Islet precursor cell (in vitro differentiated cells): Measurements from ENCODE around the gene COL25A1.

Experiments used
- DNase-seq: peaks from one replicate; pipeline ENCODE4 v3.0.0-alpha.2; 2018

Gene COL25A1

DNA sequence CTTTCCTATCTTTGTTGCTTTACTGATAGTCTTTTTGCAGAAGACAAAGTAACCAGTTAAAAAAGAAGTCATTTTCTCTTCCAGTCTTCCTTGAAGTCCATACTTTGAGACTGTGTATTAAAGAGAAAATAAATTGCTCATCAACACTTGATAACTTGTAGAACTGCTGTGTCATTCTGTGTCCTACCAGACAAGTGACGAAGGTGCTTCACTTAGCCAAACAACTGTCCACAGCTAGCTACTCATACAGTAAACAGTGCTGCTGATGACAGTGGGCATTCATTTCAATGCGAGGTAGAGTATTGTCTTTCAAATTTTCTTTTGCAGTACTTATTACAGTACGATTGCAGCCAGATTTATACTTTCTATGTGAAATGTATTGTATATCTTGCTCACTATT lies 11.5 kb downstream of the COL25A1 start:
- no peak for DNase-seq

DNA sequence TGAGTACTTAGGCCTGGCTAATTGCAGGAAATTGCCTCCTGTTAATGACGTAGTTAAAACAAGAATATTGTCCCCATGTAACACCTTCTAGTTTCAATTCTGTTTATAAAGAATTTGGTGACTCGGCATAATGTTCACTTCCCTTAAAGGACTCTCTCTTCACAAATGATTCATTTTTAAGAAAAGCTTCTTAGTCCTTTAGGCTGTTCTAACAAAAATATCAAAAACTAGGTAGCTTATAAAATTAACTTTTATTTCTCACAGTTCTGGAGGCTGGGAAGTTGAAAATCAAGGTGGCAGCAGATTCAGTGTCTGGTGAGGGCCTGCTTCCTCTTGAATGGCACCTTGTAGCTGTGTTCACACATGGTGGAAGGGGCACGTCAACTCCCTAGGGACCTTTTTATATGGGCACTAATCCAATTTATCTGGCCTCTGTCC lies 23.8 kb downstream of the COL25A1 start:
- no peak for DNase-seq

DNA sequence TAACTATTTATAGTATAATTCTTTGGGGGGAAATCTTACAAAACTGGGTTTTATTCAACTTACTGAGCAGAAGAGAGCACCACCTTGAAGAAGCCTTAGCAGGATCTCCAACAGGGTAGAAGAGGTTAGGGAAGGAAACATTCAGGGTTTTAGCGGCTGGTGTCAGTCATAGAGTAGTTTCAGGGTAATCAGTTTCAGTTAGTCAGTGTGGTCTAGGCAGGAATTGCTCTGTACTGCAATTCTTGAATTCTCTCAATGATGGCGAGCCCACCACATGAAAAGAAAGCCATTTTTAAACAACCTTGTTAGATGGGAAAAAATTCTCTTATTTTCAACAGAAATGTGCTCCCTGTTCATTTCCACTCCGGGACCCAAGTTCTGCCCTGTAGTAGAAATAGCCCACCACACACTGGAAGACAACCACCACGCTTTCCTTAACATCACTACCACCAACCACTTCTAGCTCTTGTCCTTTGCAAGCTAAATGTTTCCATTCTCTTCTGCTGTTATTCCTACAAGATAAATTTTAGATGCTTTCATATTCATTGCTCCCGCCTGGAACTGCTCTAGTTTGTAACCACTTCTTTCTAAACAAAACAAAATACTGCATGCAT lies 25.9 kb downstream of the COL25A1 start:
- no peak for DNase-seq

DNA sequence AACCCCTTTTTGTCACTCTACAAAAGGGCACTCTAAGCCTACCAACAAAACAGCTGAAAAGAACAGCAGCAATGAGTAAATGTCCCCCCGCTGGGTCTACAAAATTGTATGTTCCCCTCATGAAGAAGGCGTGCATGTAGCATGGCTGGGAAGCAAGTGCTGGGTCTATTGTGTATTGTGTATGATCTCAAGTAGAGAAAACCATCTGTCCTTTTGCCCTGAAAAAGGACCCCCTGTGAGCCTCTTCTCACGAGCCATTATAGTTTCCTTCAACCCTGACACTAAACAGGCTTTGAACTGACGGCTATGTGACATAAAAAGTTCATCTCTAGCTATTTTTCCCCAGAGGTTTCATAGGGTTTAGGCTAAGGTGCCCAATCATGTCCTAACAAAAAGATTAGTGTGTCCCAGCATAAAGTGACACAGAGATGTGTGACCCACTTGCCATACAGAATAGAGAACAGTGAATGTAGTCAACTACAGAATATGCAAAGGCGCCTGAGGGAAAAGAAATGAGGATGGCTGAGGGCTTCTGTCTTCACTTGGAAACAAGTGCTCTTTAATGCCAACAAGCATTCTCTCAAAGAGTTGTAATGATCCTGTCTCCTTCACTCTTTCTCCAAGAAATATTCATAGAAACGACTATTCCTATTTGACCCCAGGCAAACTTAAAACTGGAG lies 27.3 kb downstream of the COL25A1 start:
- no peak for DNase-seq

DNA sequence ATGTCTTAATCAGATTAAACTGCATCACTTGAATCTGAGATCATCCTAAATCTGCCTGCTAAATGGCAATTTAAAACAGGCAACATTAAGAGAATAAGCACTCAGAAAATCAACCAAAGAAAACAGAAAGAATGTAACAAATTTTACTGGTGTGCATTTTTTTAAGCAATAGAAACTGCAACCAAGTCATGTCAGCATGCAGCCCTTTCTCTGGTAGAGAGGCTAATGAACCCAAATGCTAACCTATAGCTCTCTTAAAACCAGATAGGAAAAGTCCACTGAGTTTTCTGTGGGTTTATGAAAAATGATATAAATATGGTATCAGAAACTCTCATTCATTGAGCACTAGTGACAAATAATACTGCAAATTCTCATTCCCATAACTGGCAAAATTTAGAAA lies 35.6 kb downstream of the COL25A1 start:
- no peak for DNase-seq

DNA sequence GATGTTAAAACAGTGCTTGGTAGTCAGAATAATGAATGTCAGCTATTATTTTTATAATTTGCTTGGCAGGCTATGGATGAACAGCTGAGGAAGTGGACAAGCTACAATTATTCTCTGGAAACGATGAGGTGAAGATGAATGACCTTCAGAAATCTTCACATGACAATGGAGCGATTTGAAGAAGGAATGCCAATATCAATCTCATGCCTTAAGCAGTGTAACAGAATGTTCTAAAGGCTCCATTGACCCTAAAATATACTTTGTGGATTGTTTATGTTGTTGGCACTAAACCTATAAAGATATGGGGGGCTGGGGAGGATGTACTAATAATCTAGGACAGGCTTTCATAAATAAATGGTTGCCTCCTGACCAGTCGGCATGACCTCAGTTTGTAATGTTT lies 36.2 kb downstream of the COL25A1 start:
- no peak for DNase-seq

DNA sequence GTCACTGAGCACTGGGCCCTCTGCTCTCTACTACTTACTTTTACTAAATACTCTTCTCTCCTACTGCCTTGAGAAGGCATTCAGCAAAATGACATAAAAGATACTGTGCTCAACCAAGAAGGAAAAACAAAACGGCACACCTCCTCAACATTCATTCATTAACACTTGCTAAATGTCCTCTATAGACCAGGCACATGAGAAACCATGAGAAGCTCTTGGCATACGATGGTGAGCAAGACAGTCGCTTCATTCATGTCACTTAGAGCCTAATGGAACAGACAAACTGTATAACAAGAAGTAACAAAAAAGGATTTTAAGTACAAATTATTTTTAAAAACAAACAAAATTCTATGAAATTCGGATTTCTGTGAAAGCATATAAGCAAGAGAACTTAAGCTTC lies 38.7 kb downstream of the COL25A1 start:
- DNase-seq, result no peak

DNA sequence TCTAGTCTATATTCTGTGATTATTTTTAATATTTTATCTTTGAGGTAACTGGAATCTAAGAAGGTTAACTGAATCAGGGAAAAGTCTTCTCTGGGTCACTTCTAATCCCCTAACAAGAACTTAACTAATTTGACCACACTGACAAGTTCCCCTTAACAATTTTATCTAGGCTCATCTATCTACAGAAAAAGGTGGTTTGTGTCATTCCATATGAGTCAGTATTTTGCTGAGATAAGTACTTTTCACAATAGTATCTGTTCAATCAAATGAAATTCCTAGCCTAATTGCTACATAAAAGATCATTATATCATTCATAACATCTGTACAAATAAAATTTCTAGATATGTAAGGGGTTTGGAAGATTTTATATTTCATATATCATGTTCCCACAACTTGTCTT lies 45.6 kb downstream of the COL25A1 start:
- no peak for DNase-seq

DNA sequence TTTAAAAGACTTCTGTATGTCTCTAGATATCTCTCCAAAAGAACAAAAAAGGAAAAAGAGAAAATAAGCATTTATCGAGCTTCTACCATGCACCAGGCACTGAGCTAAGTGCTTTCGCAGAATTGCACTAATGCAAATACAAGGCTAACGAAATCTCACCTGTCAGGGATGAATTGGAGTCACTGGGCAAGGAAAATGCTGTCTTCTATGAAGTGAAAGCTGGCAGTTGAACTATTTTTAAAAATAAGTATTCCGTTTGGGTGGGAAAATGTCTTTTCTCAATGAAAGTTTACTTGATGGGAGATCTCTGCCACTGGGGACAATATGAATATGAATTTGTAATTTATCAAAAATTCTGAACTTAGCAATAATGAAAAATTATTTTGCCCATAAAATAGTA lies 47.6 kb downstream of the COL25A1 start:
- DNase-seq, result no peak

DNA sequence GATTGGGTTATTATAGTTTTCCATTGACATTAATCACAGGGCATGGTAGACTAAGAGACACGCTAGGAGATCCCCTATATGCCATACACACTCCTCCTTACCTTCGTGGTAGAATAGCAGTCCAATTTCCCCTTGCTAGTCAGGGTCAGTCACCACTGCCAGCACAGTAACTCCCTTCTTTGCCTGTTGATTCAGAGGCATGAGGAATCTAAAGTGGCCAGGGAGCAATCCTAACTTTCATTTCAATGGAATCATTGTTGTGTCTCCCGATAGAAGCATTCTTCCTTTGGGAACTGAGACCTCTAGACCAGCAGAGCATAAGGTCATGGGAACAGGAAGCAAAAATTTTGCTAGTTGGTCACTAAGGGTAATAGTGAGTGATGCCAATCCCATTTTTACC lies 51.1 kb downstream of the COL25A1 start:
- peak; percentile 67 for DNase-seq

DNA sequence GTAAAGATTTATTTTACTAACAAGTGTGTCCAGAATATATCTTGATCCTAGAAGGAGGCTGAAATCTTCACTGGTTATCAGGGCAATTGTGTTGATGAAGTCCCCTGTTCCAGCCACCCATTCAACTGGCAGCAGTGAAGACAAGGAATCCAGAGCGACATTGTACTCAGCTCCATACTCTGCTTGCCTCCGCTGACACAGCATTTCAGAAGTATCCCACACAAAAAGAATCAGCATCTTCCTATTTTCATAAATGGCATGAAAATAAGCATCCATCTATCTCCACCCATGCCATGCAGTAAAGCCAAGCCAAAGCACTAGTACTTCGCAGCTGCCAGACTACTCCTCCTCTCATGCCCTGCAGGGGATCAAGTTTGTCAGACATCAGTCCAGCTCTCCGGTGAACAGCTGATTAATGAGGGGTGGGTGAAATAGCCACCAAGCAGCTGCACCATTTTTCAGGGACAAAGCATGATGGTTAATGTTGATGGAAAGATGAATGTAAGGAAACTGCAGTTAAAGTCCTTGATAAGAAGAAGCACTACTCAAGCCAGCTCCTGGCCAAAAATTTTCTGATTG lies 54.0 kb downstream of the COL25A1 start:
- DNase-seq, result no peak

DNA sequence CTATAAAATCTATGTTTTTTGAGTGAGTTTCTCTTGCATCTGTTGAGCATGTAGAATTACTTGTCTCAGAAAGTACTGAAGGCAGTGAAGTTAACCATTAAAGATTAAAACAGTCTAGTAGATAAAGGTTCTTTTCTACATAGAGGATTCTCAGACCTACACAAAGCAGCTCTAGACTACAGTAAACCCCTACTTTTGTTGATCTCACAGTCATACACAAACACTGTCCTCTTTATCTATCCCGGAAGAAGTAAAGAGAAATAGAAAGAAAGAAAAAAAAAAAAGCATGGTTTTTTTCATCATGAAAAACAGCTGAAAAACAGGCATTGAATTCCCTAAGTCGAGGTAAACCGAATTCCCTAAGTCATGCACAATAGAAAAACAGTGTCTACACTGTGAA lies 58.6 kb downstream of the COL25A1 start:
- no peak for DNase-seq

DNA sequence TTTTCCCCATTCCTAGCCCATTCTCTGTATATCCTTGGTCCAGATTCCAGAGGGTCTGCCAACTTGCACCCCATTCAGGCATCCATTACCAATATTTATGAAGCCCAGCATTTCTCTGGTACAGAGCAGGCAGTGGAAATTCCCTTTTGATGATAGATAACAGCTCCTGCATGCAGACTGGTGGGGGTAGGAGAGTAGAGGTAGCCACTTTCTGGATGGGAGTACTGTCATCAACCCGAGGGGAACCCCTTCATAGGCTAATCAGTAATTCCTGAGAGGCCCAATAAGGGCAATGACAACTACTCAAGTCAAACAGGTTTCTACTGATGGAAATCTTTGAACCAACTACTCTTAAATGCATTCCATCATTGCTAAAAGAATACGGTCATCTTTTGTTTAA lies 63.7 kb downstream of the COL25A1 start:
- DNase-seq, result no peak

DNA sequence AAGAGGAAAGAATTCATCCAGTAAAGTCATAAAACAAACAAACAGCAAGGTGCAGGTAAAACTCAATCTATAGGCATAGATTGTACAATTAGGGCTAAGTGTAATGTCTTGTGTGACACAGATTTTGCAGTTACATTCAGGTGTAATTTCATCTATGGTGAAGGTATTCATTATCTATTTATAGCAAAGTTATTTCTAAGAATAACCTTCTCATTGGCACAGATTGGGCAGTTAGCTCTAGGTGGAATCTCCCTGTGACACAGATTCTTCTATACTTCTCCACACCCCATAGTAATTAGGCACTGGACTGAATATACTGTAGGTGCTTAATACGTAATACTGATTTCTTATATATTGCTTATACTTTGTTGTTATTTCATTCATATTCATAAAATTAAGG lies 66.8 kb downstream of the COL25A1 start:
- no peak for DNase-seq

DNA sequence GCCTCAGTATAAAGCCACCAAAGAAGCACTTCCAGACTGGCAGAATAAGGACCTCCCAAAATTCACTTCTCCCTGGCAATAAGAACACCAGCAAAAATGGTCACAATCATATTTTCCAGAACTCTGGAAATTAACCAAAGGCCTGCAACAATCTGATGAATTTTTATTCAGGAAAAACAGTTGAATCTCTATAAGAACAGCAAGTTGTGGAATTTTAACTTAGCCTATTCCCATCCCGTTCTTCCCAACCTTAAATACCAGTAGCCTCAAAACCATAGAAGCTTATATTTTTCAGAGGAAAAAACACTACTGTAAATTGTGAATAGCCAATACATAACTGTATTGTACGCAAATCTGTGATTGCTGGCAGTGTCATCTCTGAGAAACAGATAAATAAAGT lies 67.9 kb downstream of the COL25A1 start:
- DNase-seq, result no peak

DNA sequence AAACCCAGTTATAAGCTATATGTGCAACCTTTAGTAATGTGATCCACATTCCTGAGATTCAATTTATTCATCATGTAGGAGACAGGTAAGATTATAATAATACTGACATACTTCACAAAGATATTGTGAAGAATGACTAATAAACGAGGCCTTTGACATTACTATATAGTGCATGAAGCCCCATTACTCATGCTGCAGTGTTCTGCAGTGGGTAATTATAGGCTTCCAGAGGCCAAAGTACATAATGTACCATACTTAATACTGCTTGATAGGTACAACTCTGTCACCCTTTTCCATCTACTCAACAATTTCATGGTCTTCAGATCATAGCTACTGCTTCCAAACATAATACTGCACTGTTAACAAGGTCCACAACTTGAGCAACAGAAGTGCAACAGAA lies 68.9 kb downstream of the COL25A1 start:
- DNase-seq, result no peak

DNA sequence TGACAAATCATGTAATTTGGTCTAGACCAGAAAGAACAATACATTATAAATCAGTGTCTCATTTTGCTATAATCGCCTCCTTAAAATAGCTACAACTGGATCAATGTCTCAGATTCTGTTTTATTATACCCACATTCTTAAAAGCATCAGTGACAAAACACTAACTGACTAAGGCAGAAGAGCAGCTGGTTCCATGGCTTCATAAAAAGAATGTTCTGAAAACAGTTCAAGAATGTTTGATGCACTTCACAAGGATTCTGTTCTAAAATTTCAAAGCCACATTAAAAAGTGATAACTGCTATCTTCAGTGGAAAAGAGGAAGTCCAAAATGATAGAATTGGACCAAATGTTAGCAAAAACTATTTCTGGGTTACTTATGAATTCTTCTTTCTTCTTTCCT lies 69.8 kb downstream of the COL25A1 start:
- no peak for DNase-seq

DNA sequence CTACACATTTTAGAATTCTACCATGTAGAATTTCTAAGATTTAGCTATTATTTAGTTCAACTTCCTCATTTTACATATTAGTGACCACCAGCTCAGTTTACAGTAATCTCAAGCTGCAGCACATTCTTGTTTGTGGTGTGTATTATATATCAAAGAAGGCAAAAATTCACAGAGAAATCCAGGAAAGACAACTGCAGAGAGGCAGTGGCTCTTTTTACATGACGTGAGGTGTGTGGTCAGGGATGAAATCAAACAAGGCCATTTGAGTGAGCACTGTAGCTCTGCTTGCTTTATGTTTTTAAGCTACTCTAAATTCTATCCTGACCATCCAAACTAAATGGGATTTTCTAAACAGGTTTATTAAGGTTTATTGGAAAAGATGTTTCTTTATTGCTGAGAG lies 71.1 kb downstream of the COL25A1 start:
- no peak for DNase-seq

DNA sequence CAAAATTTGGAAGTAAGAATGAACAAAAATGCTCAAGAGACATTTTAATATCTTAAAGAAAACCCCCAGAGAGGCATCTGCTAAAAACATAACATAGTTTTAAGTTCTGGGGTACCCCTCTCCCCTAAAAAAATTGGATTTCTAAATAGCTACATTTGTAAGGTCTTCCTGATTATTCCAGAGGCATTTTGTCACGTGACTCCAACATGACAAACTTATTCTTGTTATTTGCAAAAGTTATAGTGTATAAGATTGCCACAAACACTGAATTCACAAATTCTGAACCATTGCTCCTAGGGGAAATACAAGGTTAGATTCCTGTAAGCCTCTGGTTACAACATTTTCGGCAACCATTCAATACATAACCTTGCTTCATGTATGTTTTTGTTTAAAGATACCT lies 73.4 kb downstream of the COL25A1 start:
- no peak for DNase-seq

DNA sequence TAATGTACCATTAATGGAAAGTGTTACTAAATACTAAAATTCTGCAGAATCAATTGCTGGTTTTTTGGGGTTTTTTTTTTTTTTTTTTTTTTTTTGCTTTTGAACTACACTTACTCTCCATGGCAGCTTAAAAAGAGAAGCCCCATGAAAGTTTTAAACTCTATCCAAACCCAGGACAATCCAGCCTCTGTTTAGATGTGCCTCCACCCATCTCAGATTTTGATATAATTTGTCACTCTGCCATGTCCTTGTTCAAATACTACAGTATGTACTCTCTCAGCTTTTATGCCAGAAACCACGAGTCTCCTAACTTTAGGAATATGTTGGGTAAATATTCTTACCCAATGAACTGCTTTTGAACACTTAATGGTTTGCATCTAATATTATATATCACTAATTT lies 84.2 kb downstream of the COL25A1 start:
- DNase-seq, result no peak

DNA sequence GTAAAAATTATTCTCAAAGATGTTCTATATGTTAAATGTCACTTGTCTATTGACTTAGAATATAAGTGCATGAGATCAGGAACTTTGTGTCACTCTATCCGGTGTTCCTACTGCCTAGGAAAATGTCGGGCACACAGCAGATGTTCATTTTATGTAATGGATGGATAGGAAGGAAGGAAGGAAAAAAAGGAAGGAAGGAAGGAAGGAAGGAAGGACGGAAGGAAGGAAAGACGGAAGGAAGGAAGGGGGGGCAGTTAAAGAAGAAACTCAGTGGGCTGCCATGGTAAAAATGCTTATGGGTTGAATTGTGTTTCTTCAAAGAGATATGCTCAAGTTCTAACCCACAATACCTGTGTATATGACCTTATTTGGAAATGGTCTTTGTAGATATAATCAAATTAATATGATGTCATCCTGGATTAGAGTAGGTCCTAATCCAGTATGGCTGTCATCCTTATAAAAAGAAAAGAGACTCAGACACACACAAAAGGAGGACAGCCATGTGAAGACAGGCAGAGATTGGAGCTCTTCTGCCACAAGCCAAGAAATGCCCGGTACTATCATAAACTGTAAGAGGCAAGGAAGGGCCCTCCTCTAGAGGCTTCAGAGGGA lies 86.3 kb downstream of the COL25A1 start:
- no peak for DNase-seq

DNA sequence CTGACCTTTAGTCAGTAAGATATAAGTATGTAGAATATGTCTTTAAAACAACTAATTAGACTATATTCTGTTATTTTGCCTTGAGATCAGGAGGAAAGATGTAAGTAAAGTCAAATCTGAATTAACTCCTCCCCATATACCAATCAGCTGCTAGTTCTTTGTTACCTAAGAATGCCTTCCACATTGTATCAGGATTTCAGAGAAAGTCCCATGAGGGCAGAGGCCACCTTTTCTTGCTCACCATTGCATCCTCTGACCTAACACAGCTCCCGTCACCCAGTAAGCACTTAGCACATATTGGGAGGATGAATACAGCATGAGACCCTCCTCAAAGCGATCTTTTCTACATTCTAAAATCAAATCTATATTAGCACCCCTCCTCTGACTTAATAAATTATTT lies 87.0 kb downstream of the COL25A1 start:
- DNase-seq, result no peak

DNA sequence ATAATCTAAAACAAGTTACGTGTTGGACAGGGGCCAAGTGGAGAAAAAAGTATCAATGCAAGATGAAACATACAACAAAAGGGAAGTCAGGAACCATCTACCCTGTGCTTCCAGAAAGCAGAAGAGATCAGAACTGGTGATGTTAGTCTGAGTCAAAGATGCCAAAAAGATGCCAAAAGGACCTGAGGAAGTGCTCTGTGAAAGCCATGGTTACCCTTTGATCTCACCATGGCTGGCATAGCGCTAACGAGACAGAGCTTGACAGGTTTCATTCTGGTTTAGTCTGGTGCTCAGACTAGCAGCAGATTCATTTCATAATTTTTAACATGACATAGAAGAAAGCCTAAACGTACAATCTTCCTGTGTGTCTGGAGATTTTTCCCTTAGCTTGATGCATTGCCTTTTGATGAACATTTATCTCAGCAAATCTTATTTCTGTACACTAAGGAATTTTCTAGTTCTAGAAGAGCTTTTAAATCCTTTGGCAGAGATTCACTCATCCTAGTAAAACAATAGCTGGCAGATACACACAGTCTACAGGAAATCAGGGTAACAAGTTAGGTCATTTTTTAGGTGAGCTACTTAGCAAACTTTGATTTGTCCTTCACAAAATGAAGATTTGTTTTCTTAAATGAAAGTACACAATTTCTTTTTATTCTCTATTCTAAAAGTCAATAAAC lies 87.7 kb downstream of the COL25A1 start:
- DNase-seq, result no peak

DNA sequence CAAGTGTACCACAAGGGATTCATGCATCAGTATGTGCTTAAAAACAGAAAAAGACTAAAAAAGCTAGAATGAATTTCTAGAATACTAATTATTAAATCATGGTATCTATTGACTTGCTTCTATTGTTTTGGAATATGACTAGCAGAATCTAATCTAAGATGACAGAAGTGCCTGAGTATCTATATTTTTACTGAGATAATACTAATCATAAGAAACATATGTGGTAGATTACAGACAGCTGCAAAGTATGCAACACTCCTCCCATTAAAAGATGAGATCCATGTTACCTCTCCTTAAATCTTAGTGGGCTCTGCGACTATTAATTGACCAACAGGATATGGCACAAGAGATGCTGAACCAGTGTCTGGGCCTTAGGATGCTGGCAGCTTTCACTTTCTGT lies 89.4 kb downstream of the COL25A1 start:
- no peak for DNase-seq
